ENCODE results near the gene TCF3. TPM values are rescaled to one million over a fixed set of nuclear protein-coding genes. Genes with fewer than 3 reads are reported as not detected.

TCF3 gene
- polyA plus RNA-seq, 1 donor from 2014 or later, result 31.7 TPM

- Histone ChIP-seq H3K9ac (ENCODE audit: low read length) (no peak overlapping the region), H3K36me3 (ENCODE audit: insufficient read depth, low read length) (no peaks in the 10 kb centered on the region), H3K4me3 (ENCODE audit: low read length) (no peak overlapping the region), H3K9me3 (ENCODE audit: low read length) (no peaks in the 10 kb centered on the region), H3F3A (ENCODE audit: insufficient read depth, low read length, poor library complexity, severe bottlenecking) (no peaks in the 10 kb centered on the region), H3K4me2 (ENCODE audit: low read length) (no peak overlapping the region), H3K27ac (ENCODE audit: low read length) (no peak overlapping the region), H4K20me1 (ENCODE audit: insufficient read depth) (no peaks in the 10 kb centered on the region), H3K9me2 (ENCODE audit: insufficient read depth, low read length) (no peaks in the 10 kb centered on the region), H3K79me2 (replicated peaks; ENCODE audit: insufficient read depth, low read length) (no peaks in the 10 kb centered on the region), H2AFZ (ENCODE audit: low read depth, low read length) (no peak overlapping the region), H3K27me3 (ENCODE audit: insufficient read depth, low read depth, low read length) (no peaks in the 10 kb centered on the region)
- TF ChIP-seq, protein P1, sequence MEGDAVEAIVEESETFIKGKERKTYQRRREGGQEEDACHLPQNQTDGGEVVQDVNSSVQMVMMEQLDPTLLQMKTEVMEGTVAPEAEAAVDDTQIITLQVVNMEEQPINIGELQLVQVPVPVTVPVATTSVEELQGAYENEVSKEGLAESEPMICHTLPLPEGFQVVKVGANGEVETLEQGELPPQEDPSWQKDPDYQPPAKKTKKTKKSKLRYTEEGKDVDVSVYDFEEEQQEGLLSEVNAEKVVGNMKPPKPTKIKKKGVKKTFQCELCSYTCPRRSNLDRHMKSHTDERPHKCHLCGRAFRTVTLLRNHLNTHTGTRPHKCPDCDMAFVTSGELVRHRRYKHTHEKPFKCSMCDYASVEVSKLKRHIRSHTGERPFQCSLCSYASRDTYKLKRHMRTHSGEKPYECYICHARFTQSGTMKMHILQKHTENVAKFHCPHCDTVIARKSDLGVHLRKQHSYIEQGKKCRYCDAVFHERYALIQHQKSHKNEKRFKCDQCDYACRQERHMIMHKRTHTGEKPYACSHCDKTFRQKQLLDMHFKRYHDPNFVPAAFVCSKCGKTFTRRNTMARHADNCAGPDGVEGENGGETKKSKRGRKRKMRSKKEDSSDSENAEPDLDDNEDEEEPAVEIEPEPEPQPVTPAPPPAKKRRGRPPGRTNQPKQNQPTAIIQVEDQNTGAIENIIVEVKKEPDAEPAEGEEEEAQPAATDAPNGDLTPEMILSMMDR (IDR thresholded peaks at IDR 0.05; ENCODE audit: poor library complexity, severe bottlenecking), result no peak
- TF ChIP-seq SMC3 (conservative IDR thresholded peaks at IDR 0.05; ENCODE audit: poor library complexity) (no peak), POLR2AphosphoS5 (IDR thresholded peaks at IDR 0.05) (no peak), TAF1 (IDR thresholded peaks at IDR 0.05; ENCODE audit: low read depth) (no peak), EZH2 (IDR thresholded peaks at IDR 0.05; ENCODE audit: borderline replicate concordance, insufficient read depth, low read length, poor library complexity, severe bottlenecking) (no peak), EP300 (conservative IDR thresholded peaks at IDR 0.05; ENCODE audit: poor library complexity, severe bottlenecking) (no peak), MXI1 (conservative IDR thresholded peaks at IDR 0.05; ENCODE audit: poor library complexity, severe bottlenecking) (no peak), RAD21 (conservative IDR thresholded peaks at IDR 0.05) (no peak)
- TF ChIP-seq, protein P2, sequence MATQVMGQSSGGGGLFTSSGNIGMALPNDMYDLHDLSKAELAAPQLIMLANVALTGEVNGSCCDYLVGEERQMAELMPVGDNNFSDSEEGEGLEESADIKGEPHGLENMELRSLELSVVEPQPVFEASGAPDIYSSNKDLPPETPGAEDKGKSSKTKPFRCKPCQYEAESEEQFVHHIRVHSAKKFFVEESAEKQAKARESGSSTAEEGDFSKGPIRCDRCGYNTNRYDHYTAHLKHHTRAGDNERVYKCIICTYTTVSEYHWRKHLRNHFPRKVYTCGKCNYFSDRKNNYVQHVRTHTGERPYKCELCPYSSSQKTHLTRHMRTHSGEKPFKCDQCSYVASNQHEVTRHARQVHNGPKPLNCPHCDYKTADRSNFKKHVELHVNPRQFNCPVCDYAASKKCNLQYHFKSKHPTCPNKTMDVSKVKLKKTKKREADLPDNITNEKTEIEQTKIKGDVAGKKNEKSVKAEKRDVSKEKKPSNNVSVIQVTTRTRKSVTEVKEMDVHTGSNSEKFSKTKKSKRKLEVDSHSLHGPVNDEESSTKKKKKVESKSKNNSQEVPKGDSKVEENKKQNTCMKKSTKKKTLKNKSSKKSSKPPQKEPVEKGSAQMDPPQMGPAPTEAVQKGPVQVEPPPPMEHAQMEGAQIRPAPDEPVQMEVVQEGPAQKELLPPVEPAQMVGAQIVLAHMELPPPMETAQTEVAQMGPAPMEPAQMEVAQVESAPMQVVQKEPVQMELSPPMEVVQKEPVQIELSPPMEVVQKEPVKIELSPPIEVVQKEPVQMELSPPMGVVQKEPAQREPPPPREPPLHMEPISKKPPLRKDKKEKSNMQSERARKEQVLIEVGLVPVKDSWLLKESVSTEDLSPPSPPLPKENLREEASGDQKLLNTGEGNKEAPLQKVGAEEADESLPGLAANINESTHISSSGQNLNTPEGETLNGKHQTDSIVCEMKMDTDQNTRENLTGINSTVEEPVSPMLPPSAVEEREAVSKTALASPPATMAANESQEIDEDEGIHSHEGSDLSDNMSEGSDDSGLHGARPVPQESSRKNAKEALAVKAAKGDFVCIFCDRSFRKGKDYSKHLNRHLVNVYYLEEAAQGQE (IDR thresholded peaks at IDR 0.05; ENCODE audit: borderline replicate concordance), result no peak
Measured at GRCh38 chr19:1626417-1627010, 25.9 kb downstream of the TCF3 start.

- H3F3A ChIP-seq (ENCODE audit: insufficient read depth, low read length, poor library complexity, severe bottlenecking), result no peaks in the 10 kb centered on the region
- no peak overlapping the region for H3K9ac ChIP-seq (ENCODE audit: low read length)
- TF ChIP-seq EP300 (conservative IDR thresholded peaks at IDR 0.05; ENCODE audit: poor library complexity, severe bottlenecking) (no peak), SMC3 (conservative IDR thresholded peaks at IDR 0.05; ENCODE audit: poor library complexity) (no peak), MXI1 (conservative IDR thresholded peaks at IDR 0.05; ENCODE audit: poor library complexity, severe bottlenecking) (no peak), RAD21 (conservative IDR thresholded peaks at IDR 0.05) (no peak), TAF1 (IDR thresholded peaks at IDR 0.05; ENCODE audit: low read depth) (no peak), POLR2AphosphoS5 (IDR thresholded peaks at IDR 0.05) (no peak), EZH2 (IDR thresholded peaks at IDR 0.05; ENCODE audit: borderline replicate concordance, insufficient read depth, low read length, poor library complexity, severe bottlenecking) (no peak)
- TF ChIP-seq, protein P2 (IDR thresholded peaks at IDR 0.05; ENCODE audit: borderline replicate concordance), result no peak
- TF ChIP-seq, protein P1 (IDR thresholded peaks at IDR 0.05; ENCODE audit: poor library complexity, severe bottlenecking), result no peak
- H2AFZ ChIP-seq (ENCODE audit: low read depth, low read length), result no peak overlapping the region
- no peak overlapping the region for H3K4me2 ChIP-seq (ENCODE audit: low read length)
- H3K27me3 ChIP-seq (ENCODE audit: insufficient read depth, low read depth, low read length), result no peaks in the 10 kb centered on the region
- H3K4me3 ChIP-seq (ENCODE audit: low read length), result no peak overlapping the region
- no peaks in the 10 kb centered on the region for H4K20me1 ChIP-seq (ENCODE audit: insufficient read depth)
- no peaks in the 10 kb centered on the region for H3K79me2 ChIP-seq (replicated peaks; ENCODE audit: insufficient read depth, low read length)
- no peaks in the 10 kb centered on the region for H3K9me2 ChIP-seq (ENCODE audit: insufficient read depth, low read length)
- no peak overlapping the region for H3K27ac ChIP-seq (ENCODE audit: low read length)
- no peaks in the 10 kb centered on the region for H3K9me3 ChIP-seq (ENCODE audit: low read length)
- no peaks in the 10 kb centered on the region for H3K36me3 ChIP-seq (ENCODE audit: insufficient read depth, low read length)
Measured at GRCh38 chr19:1624458-1624857, 28.0 kb downstream of the TCF3 start.
